Activated CD4-positive, alpha-beta T cell treated with anti-CD3 and anti-CD28 coated beads, Interleukin-2, amount 50 U/mL, for 24 hours (primary cell): Measurements from ENCODE around the gene CNKSR3.

Experiments
- DNase-seq, 2 donors: peaks; one replicate each; pipeline ENCODE4 v3.0.0-alpha.2; 2020; ENCODE audit warnings: low read depth in 1 of 2, low spot score in 1 of 2

Gene CNKSR3

GRCh38 chr6:154390034-154390433 lies 120.5 kb downstream of the CNKSR3 start:
- DNase-seq = no peak

- DNase-seq = no peak
Observed at GRCh38 chr6:154388803-154389202, 121.7 kb downstream of the CNKSR3 start.

- no peak for DNase-seq
Observed at GRCh38 chr6:154386848-154387717, 123.4 kb downstream of the CNKSR3 start.

- DNase-seq = no peak
Observed at GRCh38 chr6:154384191-154384590, 126.3 kb downstream of the CNKSR3 start.

- DNase-seq = no peak
Observed at GRCh38 chr6:154383273-154383672, 127.2 kb downstream of the CNKSR3 start.

GRCh38 chr6:154382740-154383139 lies 127.7 kb downstream of the CNKSR3 start:
- no peak for DNase-seq

GRCh38 chr6:154381548-154381947 lies 128.9 kb downstream of the CNKSR3 start:
- no peak for DNase-seq

GRCh38 chr6:154380741-154381140 lies 129.7 kb downstream of the CNKSR3 start:
- no peak for DNase-seq

GRCh38 chr6:154379585-154379984 lies 130.9 kb downstream of the CNKSR3 start:
- DNase-seq = no peak

GRCh38 chr6:154378518-154378917 lies 132.0 kb downstream of the CNKSR3 start:
- no peak for DNase-seq

- DNase-seq = no peak
Observed at GRCh38 chr6:154377726-154378125, 132.8 kb downstream of the CNKSR3 start.

GRCh38 chr6:154373971-154374370 lies 136.5 kb downstream of the CNKSR3 start:
- no peak for DNase-seq

- DNase-seq = no peak
Observed at GRCh38 chr6:154371281-154371680, 139.2 kb downstream of the CNKSR3 start.

GRCh38 chr6:154370545-154370944 lies 139.9 kb downstream of the CNKSR3 start:
- no peak for DNase-seq

GRCh38 chr6:154367839-154368695 lies 142.4 kb downstream of the CNKSR3 start:
- DNase-seq = no peak

GRCh38 chr6:154367336-154367735 lies 143.1 kb downstream of the CNKSR3 start:
- no peak for DNase-seq

- no peak for DNase-seq
Observed at GRCh38 chr6:154363821-154364220, 146.7 kb downstream of the CNKSR3 start.

GRCh38 chr6:154361476-154361875 lies 149.0 kb downstream of the CNKSR3 start:
- no peak for DNase-seq

- no peak for DNase-seq
Observed at GRCh38 chr6:154360476-154360875, 150.0 kb downstream of the CNKSR3 start.

- DNase-seq = no peak
Observed at GRCh38 chr6:154359679-154360078, 150.8 kb downstream of the CNKSR3 start.

- DNase-seq = no peak
Observed at GRCh38 chr6:154359161-154359574, 151.3 kb downstream of the CNKSR3 start.

GRCh38 chr6:154358019-154358545 lies 152.4 kb downstream of the CNKSR3 start:
- no peak for DNase-seq
